HG03159 (cell line): ENCODE data around the gene JAZF1.
"Not testable (repeated sequence)": the region's sequence is repeated elsewhere in the genome, so short reads cannot be mapped to it uniquely, and the experiment has no call there.

Source experiments
- ATAC-seq: cut with Tn5 transposase; IDR thresholded peaks from one replicate; pipeline ENCODE4 v1.9.1; 2021; ENCODE audit warnings: mild to moderate bottlenecking, moderate library complexity; ENCODE audit not compliant: unreplicated experiment

JAZF1 gene

GRCh38 chr7:27948861-27949260, 231.7 kb downstream of the JAZF1 start:
- ATAC-seq, result no peak

DNA sequence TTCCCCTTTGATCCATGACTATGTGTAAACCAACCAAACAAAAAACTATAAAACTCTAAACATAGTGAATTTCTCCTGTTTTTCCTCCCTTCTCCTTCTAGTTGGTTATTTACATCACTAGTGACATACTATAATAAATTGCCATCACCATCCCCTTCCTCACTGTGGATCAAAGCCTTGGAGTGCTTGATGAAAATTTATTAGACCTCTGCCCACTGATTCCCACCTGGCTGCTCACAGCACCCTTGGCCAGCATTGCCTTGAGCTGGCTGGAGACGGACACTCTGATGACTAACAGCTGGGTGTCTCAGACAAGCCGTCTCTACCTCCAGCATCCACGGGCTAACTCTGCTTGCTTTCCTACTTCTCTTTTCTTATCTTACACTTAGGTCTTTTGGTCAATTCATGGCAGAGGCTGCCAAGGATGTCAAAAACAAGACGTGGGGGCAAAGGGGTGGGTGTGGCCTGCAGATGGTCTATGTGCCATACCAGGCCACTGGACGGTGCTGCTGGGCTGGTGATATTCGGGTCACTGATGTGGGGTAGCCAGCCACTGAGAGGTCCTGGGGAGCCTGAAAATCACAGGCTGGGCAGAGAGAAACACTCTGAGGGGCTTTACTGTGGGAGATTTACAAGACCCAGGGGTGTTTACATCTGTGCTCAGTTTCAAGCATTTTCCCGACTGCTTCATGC, 232.9 kb downstream of the JAZF1 start:
- no peak for ATAC-seq

GRCh38 chr7:27946351-27946750, 234.2 kb downstream of the JAZF1 start:
- no peak for ATAC-seq

- ATAC-seq, result no peak
Measured at GRCh38 chr7:27945058-27945795, 235.4 kb downstream of the JAZF1 start.

- no peak for ATAC-seq
Measured at GRCh38 chr7:27944643-27945042, 236.0 kb downstream of the JAZF1 start.

GRCh38 chr7:27943241-27943640, 237.4 kb downstream of the JAZF1 start:
- no peak for ATAC-seq

DNA sequence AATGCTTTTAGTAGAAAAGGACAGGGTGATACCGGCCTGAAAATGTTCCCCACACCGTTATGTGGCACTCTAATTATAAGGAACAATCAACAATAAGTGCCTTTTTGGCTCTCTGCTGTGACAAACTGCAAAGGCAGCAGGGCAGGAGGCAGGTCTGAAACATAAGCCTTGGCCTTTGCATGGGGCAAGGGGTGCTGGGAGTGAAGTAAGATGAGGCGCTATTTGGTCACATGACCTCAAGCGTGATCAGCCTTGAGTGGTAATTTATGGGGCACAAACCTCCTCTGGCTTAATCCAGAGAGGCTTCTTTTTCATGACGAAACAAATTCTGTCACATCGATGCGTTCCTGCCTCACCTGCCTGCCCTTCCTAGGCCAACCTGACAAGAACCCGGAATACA, 237.9 kb downstream of the JAZF1 start:
- no peak for ATAC-seq

GRCh38 chr7:27941522-27941921, 239.1 kb downstream of the JAZF1 start:
- ATAC-seq, result no peak

DNA sequence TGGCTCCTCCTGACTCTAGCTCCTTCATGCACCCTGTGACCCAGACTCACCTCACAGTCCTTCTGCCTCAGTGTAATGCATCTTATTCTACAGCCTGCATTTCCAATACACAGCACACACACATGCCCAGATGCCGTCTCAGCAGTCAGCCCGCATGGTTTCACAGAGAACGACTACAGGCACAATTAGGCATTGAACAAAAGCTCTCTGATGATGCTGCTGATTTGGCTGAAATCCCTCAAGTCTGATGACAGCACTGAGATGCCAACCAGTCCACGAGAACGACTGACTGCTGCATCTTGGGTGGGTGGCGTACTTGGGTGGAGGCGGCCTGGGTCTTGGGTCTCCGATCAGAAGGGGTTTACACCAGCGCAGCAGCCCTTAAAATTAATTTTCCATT, 240.3 kb downstream of the JAZF1 start:
- ATAC-seq, result no peak

DNA sequence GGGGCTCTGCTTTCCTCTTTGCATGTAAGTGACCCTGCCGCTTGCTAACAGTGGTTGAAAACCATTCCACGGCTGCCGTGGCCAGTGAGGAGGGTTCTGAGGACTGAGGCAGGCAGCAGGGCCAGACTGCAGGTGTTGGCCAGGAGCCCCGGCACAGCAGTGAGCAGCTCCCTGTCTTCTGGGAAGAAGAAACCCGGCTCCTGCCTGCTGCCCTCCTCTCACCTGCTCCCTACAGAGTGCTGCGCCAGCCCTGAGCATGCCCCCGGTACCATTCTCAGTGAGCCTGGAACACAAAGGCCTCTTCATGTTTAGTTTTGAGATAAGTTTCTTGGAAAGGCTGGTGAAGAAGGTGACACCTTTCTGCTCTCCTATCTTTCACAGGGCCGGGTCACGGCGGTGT, 240.7 kb downstream of the JAZF1 start:
- ATAC-seq, result no peak

- no peak for ATAC-seq
Measured at GRCh38 chr7:27936768-27937102, 243.9 kb downstream of the JAZF1 start.

GRCh38 chr7:27936047-27936767, 244.4 kb downstream of the JAZF1 start:
- ATAC-seq, result no peak

DNA sequence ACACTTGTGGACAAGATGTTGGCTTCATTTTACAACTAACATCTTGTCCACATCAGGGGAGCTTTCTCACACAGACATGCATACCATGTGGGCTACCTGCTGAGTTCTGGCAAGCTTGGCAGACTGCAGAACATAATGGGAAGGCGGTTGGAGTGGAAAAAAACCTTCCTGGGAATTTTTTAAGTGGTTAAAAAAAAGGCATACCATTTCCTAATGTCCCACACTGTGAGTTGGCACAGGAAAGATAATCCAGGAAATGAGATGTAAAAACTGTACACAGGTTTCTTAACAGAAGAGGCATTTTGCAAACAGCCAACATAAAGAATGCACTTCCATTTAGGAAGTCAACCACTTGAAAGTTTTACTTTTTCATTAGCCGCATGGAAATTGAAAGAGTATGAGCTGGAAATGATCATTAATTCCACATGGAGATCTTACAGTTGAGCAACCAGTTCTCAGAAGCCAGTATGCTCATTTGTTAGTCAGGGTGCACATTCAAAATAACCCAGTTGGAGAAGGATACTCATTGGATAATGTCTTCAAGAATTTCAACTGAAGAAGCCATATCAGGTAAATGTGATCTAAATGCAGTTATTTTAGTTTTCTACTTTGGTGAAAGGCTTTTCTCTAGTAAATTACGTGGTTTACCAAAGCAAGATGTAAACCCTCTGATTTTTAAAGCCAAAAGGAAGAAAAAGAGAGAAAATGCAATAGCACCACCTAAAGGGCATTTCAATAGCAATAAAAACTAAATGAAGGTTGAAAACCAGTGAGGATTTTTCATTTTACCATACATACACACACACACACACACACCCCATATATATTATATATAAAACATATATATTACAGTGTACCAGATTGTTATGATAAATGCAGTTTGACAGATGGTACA, 246.7 kb downstream of the JAZF1 start:
- ATAC-seq, result no peak

DNA sequence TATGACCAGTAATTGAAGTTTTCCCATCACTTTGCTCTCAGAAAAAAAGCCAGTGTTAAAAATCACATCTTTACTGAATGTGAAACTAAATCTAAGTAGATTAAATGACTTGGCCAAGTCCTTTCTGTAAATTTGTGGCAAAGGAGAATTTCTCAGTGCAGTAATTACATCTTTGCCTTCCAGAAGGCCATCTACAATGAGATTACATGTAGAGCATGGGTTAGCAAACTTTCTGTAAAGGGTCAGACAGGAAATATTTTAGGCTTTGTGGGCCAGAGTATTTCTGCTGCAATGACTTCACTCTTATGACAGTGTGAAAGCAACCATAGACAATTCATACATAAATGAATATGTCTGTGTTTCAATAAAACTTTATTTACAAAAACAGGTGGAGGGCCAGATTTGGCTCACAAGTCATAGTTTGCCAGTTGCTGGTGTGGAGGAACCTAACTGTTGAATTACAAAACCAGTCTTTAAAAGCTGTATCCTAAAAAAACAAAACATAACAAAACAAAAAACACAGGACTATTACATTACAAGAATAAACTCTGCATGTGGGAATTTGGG, 249.6 kb downstream of the JAZF1 start:
- no peak for ATAC-seq

DNA sequence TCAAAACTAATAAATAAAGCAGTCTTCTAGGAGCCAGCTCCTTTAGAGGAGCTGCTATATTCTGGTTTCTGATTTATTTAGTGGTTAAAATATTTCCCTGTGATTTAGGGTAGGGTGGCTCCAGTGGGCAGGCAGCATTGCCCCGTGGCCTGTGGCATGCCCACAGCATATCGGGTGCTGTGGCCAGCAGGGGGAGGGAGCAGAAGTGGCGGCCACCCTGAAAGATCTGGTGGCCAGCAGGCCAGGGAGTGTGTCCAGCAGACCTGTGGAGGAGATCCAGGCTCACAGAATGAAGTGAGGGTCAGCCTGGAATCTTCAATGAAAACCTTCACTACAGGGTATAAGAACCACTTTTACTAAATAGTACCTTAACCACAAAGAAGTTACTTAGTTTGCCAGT, 251.5 kb downstream of the JAZF1 start:
- ATAC-seq, result no peak

- no peak for ATAC-seq
Measured at GRCh38 chr7:27928001-27928400, 252.6 kb downstream of the JAZF1 start.

- peak; percentile 63 for ATAC-seq
Measured at GRCh38 chr7:27925573-27926201, 254.9 kb downstream of the JAZF1 start.

DNA sequence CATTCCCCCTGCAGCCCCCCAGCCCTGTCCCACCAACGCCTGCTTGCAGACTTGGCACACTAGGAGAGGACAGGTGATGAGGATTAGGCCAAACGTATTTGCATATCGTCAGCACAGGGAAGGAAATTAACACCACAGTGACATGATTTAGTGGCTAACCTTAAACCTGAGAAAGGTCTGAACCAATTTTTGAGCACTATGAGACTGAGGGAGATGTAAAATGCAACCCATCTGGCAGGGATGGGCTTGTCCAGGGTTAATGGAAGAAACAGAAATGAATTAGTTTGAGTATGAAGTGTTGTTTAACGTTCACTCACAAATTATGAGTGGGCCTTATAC, 257.0 kb downstream of the JAZF1 start:
- no peak for ATAC-seq

DNA sequence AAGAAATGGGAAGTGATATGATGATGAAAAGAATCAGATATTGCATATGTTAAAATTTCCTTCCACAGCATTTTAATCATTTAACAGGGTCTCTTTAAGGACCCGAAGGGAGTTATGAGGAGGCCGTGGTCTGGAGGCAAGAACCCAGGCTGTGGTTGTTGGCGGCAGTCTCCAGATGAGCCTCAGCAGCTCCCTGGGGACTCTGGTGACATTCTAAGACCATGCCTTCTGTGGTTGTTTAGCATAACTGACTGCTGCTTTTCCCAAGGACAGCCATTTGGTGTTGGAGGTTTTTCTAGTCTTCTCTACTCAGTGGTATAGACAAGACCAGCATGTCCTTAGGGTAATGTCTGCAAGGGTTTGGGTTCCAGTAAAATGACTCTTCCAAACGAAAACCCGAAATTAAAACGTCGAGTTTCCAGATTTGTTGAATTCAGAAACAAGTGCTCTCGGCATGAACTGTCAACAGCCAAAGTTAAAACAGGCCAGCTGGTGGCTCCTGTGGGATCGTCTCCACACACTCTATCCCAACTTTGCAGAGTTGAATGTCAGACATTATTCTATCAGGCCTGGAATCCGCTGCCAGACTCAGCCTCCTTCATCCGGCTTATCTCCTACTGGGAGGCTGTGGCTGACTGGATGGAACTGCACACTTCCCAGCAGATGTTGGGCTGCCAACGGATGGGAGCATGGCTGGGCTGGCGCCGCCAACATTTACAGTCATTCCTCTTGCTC, 257.5 kb downstream of the JAZF1 start:
- peak; percentile 56 for ATAC-seq

GRCh38 chr7:27922389-27922788, 258.2 kb downstream of the JAZF1 start:
- not testable (repeated sequence) for ATAC-seq
